HepG2 (cell line): Measurements from ENCODE around the gene JAKMIP3. TPM values are rescaled to one million over a fixed set of nuclear protein-coding genes. Genes with fewer than 3 reads are reported as not detected.

Experiments
- ATAC-seq: fragments of 200-7000 bp; cut with Tn5 transposase; 3 replicates; pipeline ENCODE4 v1.9.1; 2020; ENCODE audit warnings: mild to moderate bottlenecking, moderate library complexity
- BruUV-seq: library from RNA; stranded (reverse); fragments of 400-500 nt; replicated peaks from 2 replicates; lab custom pipeline; 2021; lab: Mats Ljungman, UMichigan
- CTCF ChIA-PET: fragments of 300-600 bp; formaldehyde crosslinking; extraction: SDS; loops from one replicate; lab custom pipeline; 2021; ENCODE audit warnings: low total read pairs, inconsistent platforms, low intra/inter-chr PET ratio; lab: Yijun Ruan, JAX
- POLR2A ChIA-PET: fragments of 350-600 bp; sonication (Branson Sonifier 250); formaldehyde crosslinking; loops from one replicate; lab custom pipeline; 2020; ENCODE audit warnings: antibody characterized with exemption, inconsistent platforms; lab: Yijun Ruan, JAX
- DNase-seq: peaks from one replicate; pipeline ENCODE4 v3.0.0-alpha.2; 2015; ENCODE audit warnings: low spot score
- FAIRE-seq: peaks from 3 replicates; lab custom pipeline; 2011; peaks lifted over from hg19 to GRCh38; lab: Jason Lieb, UNC
- H2AFZ ChIP-seq: one replicate; pipeline ENCODE4 v1.6.1; 2011; ENCODE audit warnings: low read length, inconsistent platforms
- H3K27ac ChIP-seq: fragments of 300-600 bp; 3 replicates; pipeline ENCODE4 v1.8.0; 2011; ENCODE audit warnings: mixed run types, mild to moderate bottlenecking, mixed read lengths, low read length, inconsistent platforms; ENCODE audit not compliant: insufficient read depth; ENCODE audit errors: extremely low read length
- H3K27me3 ChIP-seq, 2 experiments: fragments of 200-600 bp in 1 of 2; 2 replicates in 1 of 2; 3 replicates in 1 of 2; pipeline versions ENCODE4 v1.6.0 to v1.8.0; 2011; ENCODE audit warnings: low read length in 2 of 2, mild to moderate bottlenecking in 2 of 2, moderate library complexity in 2 of 2, inconsistent platforms in 1 of 2; ENCODE audit not compliant: insufficient read depth in 2 of 2, control insufficient read depth in 1 of 2
- H3K36me3 ChIP-seq, 2 experiments: fragments of 200-600 bp in 1 of 2; replicated peaks in 1 of 2; 2 replicates in 1 of 2; 3 replicates in 1 of 2; pipeline versions ENCODE4 v1.5.1 to v1.8.0; 2011; ENCODE audit warnings: low read length in 2 of 2, inconsistent platforms in 1 of 2; ENCODE audit not compliant: insufficient read depth in 2 of 2, control insufficient read depth in 1 of 2
- H3K4me1 ChIP-seq: 2 replicates; pipeline ENCODE4 v1.5.1; 2012; ENCODE audit warnings: low read length, inconsistent platforms; ENCODE audit not compliant: insufficient read depth
- H3K4me2 ChIP-seq: 2 replicates; pipeline ENCODE4 v1.6.0; 2011; ENCODE audit warnings: low read depth, low read length, inconsistent platforms
- H3K4me3 ChIP-seq, 3 experiments: fragments of 200-600 bp in 1 of 3; sonication (generic), shearing (Covaris generic) in 1 of 3; replicated peaks in 1 of 3; 2 replicates each; pipeline ENCODE4 v1.5.1; 2011 to 2016; ENCODE audit warnings: low read length in 3 of 3, inconsistent platforms in 2 of 3, low read depth in 2 of 3, mild to moderate bottlenecking in 2 of 3, control low read depth in 1 of 3, mixed read lengths in 1 of 3; ENCODE audit not compliant: insufficient read depth in 1 of 3
- H3K79me2 ChIP-seq: one replicate; pipeline ENCODE4 v1.6.1; 2011; ENCODE audit warnings: low read length, inconsistent platforms; ENCODE audit not compliant: insufficient read depth
- H3K9ac ChIP-seq: 2 replicates; pipeline ENCODE4 v1.6.0; 2011; ENCODE audit warnings: mild to moderate bottlenecking, low read depth, low read length, inconsistent platforms; ENCODE audit not compliant: insufficient read depth
- H3K9me3 ChIP-seq: 2 replicates; pipeline ENCODE4 v1.5.1; 2012; ENCODE audit warnings: mild to moderate bottlenecking, low read length
- H4K20me1 ChIP-seq: 2 replicates; pipeline ENCODE4 v1.6.0; 2011; ENCODE audit warnings: inconsistent platforms, mild to moderate bottlenecking, low read length, moderate library complexity; ENCODE audit not compliant: insufficient read depth
- SRF ChIP-seq: IDR thresholded peaks from 2 replicates; pipeline ENCODE4 v1.6.1; 2011; ENCODE audit warnings: mild to moderate bottlenecking, low read depth, low read length, moderate library complexity
- TAF15 ChIP-seq: fragments of 200-400 bp; formaldehyde crosslinking; IDR thresholded peaks from one replicate; pipeline ENCODE4 v1.6.1; 2018; ENCODE audit warnings: mild to moderate bottlenecking, low read depth, low read length; ENCODE audit not compliant: poor library complexity, severe bottlenecking
- YEATS4 ChIP-seq: sonication (generic); formaldehyde crosslinking; IDR thresholded peaks from 2 replicates; pipeline ENCODE4 v1.4.0; 2020; ENCODE audit warnings: missing genetic modification reagents, borderline replicate concordance
- ZNF24 ChIP-seq: fragments of 450-650 bp; IDR thresholded peaks from 2 replicates; pipeline ENCODE4 v1.6.1; 2017; ENCODE audit warnings: antibody characterized with exemption, mild to moderate bottlenecking
- ZNF331 ChIP-seq: sonication (generic); formaldehyde crosslinking; IDR thresholded peaks from 2 replicates; pipeline ENCODE4 v1.4.0; 2020; ENCODE audit warnings: missing genetic modification reagents
- ZNF749 ChIP-seq: sonication (generic); formaldehyde crosslinking; IDR thresholded peaks from 2 replicates; pipeline ENCODE4 v1.8.0; 2022; ENCODE audit warnings: mild to moderate bottlenecking, missing genetic modification reagents, moderate library complexity, borderline replicate concordance
- ZSCAN20 ChIP-seq: sonication (generic); formaldehyde crosslinking; IDR thresholded peaks from 2 replicates; pipeline ENCODE4 v1.4.0; 2020; ENCODE audit warnings: missing genetic modification reagents, mild to moderate bottlenecking, borderline replicate concordance
- WGBS: methylation state at CpG from one replicate; pipeline ENCODE4 v1.1.6; 2017; ENCODE audit warnings: low lambda C conversion rate; 5-methylcytosine and 5-hydroxymethylcytosine counted together
- in situ Hi-C: cut with HindIII; loops from 2 replicates; pipeline ENCODE4 v1.10.0; 2017; ENCODE audit warnings: low pct_unique_long_range_greater_than_20kb; ENCODE audit not compliant: extremely low pct_ligation_motif_present
- intact Hi-C: fragments of 100-400 bp; cut with micrococcal nuclease; formaldehyde crosslinking; loops from one replicate; pipeline ENCODE4 v1.10.0; 2022; ENCODE audit not compliant: unreplicated experiment
- polyA plus RNA-seq, 8 experiments: library from polyadenylated mRNA; depleted of rRNA in 3 of 8; stranded (reverse) in 7 of 8; unstranded in 1 of 8; fragments of >200 nt; fragmentation: Illumina TruSeq in 4 of 8; extraction: Trizol in 4 of 8; gene quantifications; 2 replicates each; pipeline versions ENCODE4 v1.2.1 to v1.2.3, GENCODE V29; 2011 to 2016; ENCODE audit warnings: low read depth in 4 of 8, missing spikeins in 1 of 8, mixed read lengths in 1 of 8; ENCODE audit not compliant: insufficient read depth in 1 of 8
- total RNA-seq, 5 experiments: library from RNA; depleted of rRNA; stranded (reverse); fragments of >200 nt; fragmentation: Illumina TruSeq; extraction: Trizol; gene quantifications; 2 replicates each; pipeline ENCODE4 v1.2.3, GENCODE V29; 2016; ENCODE audit warnings: low read depth in 1 of 5
- TF ChIP-seq, protein P1 (sequence below): sonication (generic); formaldehyde crosslinking; IDR thresholded peaks from 2 replicates; pipeline ENCODE4 v1.4.0; 2020; ENCODE audit warnings: mild to moderate bottlenecking, missing genetic modification reagents
- TF ChIP-seq, protein P2 (sequence below): sonication (generic); formaldehyde crosslinking; IDR thresholded peaks from 2 replicates; pipeline ENCODE4 v1.9.0; 2021; ENCODE audit warnings: missing genetic modification reagents, borderline replicate concordance
- TF ChIP-seq, protein P3 (sequence below): IDR thresholded peaks from 2 replicates; pipeline ENCODE4 v1.6.1; 2016; ENCODE audit warnings: missing biosample characterization, missing genetic modification reagents, low read depth

The JAKMIP3 gene
- total and polyA plus RNA-seq, 2 of the 13 experiments (the other 11 are each of a cell fraction or from before 2014, with no cell fraction given) = 0.03 to 0.11 TPM

DNA sequence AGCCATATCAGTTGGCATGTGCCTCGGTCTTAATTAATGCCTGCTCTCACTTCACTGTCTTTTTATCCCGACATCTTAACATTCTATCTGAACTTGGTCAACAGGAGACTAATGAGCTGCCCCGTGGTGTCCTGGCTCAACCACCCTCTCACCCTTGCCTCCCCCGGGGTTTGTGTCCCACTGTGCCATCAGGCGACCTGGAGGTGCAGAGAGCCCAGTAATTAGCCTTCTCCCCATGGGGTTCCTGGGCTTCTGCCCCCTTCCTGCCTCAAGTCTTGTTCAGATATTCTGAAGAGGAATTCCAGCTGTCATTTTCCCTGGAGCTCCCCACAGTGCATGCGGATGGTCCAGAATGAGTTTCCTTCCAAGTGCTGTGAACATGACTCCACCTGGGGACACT, 10.1 kb upstream of the JAKMIP3 start:
- Histone ChIP-seq H3K36me3 (no peaks in the 10 kb centered on the region), H3K4me3 (no peak overlapping the region), H3K27me3 (peaks cover 4 to 31% of the 10 kb centered on the region in 2 experiments; a peak in 4 of 5 replicates), H3K27ac (no peak overlapping the region), H3K79me2 (no peaks in the 10 kb centered on the region), H3K9ac (no peak overlapping the region), H3K4me2 (no peak overlapping the region), H3K4me1 (no peaks in the 10 kb centered on the region), H2AFZ (no peak overlapping the region), H4K20me1 (no peaks in the 10 kb centered on the region), H3K9me3 (peaks cover 25% of the 10 kb centered on the region)
- intact Hi-C loops (no loop called here), in situ Hi-C loops (no loop called here)
- DNase-seq = no peak
- no peak for TF ChIP-seq SRF
- no peak for TF ChIP-seq ZNF749 (CRISPR knock-in tag)
- TF ChIP-seq, protein P1, sequence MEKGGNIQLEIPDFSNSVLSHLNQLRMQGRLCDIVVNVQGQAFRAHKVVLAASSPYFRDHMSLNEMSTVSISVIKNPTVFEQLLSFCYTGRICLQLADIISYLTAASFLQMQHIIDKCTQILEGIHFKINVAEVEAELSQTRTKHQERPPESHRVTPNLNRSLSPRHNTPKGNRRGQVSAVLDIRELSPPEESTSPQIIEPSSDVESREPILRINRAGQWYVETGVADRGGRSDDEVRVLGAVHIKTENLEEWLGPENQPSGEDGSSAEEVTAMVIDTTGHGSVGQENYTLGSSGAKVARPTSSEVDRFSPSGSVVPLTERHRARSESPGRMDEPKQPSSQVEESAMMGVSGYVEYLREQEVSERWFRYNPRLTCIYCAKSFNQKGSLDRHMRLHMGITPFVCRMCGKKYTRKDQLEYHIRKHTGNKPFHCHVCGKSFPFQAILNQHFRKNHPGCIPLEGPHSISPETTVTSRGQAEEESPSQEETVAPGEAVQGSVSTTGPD (CRISPR knock-in tag) = no peak
- no peak for TF ChIP-seq ZNF331 (CRISPR knock-in tag)
- TF ChIP-seq ZSCAN20 (CRISPR knock-in tag) = no peak
- TF ChIP-seq, protein P2, sequence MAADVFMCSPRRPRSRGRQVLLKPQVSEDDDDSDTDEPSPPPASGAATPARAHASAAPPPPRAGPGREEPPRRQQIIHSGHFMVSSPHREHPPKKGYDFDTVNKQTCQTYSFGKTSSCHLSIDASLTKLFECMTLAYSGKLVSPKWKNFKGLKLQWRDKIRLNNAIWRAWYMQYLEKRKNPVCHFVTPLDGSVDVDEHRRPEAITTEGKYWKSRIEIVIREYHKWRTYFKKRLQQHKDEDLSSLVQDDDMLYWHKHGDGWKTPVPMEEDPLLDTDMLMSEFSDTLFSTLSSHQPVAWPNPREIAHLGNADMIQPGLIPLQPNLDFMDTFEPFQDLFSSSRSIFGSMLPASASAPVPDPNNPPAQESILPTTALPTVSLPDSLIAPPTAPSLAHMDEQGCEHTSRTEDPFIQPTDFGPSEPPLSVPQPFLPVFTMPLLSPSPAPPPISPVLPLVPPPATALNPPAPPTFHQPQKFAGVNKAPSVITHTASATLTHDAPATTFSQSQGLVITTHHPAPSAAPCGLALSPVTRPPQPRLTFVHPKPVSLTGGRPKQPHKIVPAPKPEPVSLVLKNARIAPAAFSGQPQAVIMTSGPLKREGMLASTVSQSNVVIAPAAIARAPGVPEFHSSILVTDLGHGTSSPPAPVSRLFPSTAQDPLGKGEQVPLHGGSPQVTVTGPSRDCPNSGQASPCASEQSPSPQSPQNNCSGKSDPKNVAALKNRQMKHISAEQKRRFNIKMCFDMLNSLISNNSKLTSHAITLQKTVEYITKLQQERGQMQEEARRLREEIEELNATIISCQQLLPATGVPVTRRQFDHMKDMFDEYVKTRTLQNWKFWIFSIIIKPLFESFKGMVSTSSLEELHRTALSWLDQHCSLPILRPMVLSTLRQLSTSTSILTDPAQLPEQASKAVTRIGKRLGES (CRISPR knock-in tag) = no peak
- TF ChIP-seq ZNF24 = no peak
- no peak for TF ChIP-seq YEATS4
- no peak for TF ChIP-seq TAF15
- TF ChIP-seq, protein P3, sequence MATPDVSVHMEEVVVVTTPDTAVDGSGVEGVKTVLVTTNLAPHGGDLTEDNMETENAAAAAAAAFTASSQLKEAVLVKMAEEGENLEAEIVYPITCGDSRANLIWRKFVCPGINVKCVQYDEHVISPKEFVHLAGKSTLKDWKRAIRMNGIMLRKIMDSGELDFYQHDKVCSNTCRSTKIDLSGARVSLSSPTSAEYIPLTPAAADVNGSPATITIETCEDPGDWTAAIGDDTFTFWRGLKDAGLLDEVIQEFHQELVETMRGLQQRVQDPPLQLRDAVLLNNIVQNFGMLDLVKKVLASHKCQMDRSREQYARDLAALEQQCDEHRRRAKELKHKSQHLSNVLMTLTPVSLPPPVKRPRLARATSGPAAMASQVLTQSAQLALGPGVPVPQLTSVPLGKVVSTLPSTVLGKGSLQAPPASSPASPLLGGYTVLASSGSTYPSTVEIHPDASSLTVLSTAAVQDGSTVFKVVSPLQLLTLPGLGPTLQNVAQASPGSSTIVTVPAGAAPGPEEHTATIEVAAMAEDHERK = no peak
- CTCF ChIA-PET = no interaction called here
- no TSS peak for BruUV-seq
- POLR2A ChIA-PET = no interaction called here
- ATAC-seq = no peak
- FAIRE-seq = no peak
- 23% methylated on average over 5 of the region's 6 CpGs for WGBS
